ENCODE data around the gene RAB11FIP5.

DNA sequence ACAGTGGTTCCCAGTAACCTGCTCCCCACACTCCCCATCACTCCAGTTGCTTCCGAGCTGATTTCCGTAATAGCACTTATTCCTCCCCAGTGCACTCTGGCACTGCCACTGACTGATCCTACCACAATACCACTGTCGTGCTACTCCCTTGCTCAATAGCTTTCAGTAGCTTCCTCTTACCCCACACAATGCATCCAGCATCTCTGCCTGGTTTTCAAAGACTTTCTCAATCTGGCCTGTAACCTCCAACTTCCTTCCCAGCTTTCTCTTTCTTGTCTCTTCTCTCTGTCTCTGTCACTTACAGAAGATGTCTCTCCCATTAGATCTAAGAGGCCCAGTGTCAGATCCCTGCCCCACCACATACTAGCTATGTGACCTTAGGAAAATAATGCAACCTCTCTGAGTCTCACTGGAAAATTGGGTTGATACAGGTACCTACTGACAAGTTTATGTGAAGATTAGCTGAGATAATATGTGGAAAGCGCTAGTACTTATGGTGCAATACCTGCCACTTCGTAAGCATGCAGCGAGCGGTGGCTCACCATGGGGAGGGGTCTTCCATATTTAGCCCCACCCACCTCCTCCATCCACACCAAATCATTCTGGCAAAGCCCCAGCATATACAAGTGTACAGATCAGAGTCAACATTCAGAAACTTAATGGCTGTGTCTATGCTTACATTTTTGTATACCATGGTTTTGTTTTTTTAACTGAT, 77.9 kb downstream of the RAB11FIP5 start:
- TF ChIP-seq, protein P1, sequence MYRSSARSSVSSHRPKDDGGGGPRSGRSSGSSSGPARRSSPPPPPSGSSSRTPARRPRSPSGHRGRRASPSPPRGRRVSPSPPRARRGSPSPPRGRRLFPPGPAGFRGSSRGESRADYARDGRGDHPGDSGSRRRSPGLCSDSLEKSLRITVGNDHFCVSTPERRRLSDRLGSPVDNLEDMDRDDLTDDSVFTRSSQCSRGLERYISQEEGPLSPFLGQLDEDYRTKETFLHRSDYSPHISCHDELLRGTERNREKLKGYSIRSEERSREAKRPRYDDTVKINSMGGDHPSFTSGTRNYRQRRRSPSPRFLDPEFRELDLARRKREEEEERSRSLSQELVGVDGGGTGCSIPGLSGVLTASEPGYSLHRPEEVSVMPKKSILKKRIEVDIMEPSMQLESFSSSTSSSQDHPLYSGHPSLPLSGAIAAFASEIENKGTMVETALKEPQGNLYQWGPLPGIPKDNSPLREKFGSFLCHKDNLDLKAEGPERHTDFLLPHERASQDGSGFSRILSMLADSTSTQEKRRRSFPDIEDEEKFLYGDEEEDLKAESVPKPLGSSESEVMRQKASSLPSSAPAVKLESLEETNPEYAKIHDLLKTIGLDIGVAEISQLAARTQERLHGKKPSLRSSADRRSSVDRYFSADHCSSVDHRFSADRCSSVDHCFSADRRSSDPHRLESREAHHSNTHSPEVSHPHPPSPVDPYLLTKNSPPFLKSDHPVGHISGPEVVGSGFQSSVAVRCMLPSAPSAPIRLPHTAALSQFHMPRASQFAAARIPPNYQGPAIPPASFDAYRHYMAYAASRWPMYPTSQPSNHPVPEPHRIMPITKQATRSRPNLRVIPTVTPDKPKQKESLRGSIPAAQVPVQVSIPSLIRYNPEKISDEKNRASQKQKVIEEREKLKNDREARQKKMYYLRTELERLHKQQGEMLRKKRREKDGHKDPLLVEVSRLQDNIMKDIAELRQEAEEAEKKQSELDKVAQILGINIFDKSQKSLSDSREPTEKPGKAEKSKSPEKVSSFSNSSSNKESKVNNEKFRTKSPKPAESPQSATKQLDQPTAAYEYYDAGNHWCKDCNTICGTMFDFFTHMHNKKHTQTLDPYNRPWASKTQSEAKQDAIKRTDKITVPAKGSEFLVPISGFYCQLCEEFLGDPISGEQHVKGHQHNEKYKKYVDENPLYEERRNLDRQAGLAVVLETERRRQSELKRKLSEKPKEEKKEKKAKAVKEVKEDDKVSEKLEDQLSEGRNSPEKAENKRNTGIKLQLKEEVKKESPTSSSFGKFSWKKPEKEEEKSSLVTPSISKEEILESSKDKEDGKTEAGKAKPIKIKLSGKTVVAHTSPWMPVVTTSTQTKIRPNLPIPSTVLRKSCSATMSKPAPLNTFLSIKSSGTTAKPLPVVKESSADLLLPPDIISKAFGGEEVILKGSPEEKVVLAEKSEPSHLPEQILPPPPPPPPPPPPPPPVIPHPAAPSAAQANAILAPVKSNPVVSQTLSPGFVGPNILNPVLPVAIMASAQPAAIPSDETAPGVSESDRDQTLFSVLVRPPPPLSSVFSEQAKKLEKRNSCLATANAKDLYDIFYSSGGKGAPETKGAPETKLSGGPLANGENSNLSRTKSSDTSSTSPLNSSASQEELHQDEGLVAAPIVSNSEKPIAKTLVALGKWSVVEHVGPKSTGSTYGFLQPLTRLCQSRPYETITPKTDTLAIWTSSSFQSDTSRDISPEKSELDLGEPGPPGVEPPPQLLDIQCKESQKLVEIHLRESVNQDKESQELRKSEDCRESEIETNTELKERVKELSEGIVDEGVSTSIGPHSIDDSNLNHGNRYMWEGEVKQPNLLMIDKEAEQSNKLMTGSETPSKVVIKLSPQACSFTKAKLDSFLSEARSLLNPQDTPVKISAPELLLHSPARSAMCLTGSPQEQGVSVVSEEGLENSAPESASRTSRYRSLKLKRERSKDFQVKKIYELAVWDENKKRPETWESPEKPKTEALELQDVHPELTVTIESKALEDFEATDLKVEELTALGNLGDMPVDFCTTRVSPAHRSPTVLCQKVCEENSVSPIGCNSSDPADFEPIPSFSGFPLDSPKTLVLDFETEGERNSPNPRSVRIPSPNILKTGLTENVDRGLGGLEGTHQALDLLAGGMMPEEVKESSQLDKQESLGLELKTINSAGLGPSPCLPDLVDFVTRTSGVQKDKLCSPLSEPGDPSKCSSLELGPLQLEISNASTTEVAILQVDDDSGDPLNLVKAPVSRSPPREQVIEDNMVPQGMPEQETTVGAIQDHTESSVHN (IDR thresholded peaks at IDR 0.05; ENCODE audit: borderline replicate concordance in 1 of 2, low read depth in 1 of 2), result no peak
- no peak for TF ChIP-seq HCFC1 (IDR thresholded peaks at IDR 0.05; ENCODE audit: low read depth, low read length)
- no peak for TF ChIP-seq UBTF (IDR thresholded peaks at IDR 0.05; ENCODE audit: borderline replicate concordance in 1 of 2, low read depth in 2 of 2, low read length in 2 of 2)
